GM10248 (cell line): ENCODE data around the gene EHMT2.

Source experiments
- CTCF ChIA-PET: fragments of 300-600 bp; sonication (Branson Sonifier 250); formaldehyde crosslinking; extraction: SDS; loops from one replicate; lab custom pipeline; 2021; ENCODE audit warnings: antibody characterized with exemption; lab: Yijun Ruan, JAX
- POLR2A ChIA-PET: fragments of 350-650 bp; sonication (Branson Sonifier 250); formaldehyde crosslinking; extraction: SDS; loops from one replicate; lab custom pipeline; 2020; ENCODE audit warnings: antibody characterized with exemption; lab: Yijun Ruan, JAX
- DNase-seq: peaks from one replicate; pipeline ENCODE4 v3.0.0; 2012; ENCODE audit errors: extremely low spot score
- CTCF ChIP-seq: IDR thresholded peaks from 2 replicates; pipeline ENCODE4 v1.5.1; 2012; ENCODE audit warnings: mild to moderate bottlenecking, low read depth; ENCODE audit errors: extremely low read depth, missing control alignments, control extremely low read depth

The EHMT2 gene

DNA sequence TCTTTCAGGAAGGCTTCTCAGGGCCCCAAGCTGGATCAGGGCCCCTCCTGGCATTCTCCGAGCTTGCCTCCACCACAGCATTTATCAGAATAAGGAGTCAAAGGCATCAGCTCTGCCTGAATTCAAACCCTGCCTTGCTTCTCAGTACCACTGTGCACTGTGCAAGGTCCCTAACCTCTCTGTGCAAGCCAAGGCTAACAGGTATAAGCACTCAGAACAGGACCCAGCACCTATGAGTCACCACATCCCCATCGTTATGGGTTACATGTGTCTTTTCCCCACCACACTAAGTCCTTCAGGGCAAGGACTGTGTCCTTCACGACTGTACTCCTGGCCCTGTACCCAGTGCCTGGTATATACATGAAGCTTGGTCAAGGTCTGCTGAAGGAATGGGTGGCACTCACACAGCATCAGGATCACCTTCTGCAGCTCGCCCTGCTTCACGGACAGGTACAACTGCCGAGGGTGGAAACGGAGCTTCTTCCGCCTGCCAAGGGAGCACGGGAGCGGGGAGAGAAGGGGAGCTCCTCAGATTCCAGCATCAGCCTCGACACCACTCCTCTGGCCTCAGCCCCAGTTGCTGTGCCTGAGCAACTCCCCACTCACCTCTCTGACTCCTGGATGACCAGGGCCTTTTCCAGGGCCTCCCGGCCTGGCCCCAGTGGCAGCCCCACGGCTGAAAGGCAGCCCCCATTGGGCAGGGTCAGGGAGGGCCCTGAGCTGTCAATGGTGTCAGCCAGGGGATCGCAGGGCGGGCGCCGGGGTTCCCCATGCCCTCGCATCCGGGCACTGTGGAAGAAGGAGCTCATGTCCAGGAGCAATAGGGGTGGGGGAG lies 10.1 kb downstream of the EHMT2 start:
- POLR2A ChIA-PET, result interaction anchor here (0.6 kb wide), 1 partner anchor 36 kb away, joined by 3 read pairs; no protein-coding TSS in a partner anchor

DNA sequence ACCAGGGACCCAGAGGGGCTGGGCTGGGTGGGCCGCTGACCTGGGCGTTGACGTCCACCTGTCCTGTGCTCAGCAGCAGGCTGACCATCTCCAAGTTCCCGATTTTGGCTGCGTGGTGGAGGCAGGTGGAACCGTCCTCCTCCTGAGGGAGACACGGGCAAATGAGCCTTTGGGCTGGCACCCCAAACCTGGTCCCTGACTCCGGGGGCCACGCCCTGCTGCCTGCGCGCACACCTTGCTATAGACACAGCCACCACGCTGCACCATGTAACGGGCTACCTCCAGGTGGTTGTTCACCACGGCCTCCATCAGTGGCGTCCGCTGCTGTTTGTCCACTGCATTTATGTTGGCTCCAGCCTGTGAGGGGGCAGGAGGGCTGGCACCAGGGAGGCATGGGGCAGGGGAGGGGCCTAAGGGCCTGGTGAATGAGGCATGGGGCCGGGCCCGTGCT lies 10.9 kb downstream of the EHMT2 start:
- DNase-seq, result no peak
- no peak for TF ChIP-seq CTCF
- POLR2A ChIA-PET, result interaction anchor here (0.6 kb wide), 1 partner anchor 35 kb away, joined by 3 read pairs; no protein-coding TSS in a partner anchor
- CTCF ChIA-PET, result interaction anchor here (1.0 to 3.1 kb wide), 2 partner anchors 10 to 23 kb away, joined by 3 to 12 read pairs; no protein-coding TSS in a partner anchor

More for the DNA sequence above, 10.1 kb downstream of the EHMT2 start:
- TF ChIP-seq CTCF, result no peak
- DNase-seq, result no peak
- CTCF ChIA-PET, result interaction anchor here (0.6 to 3.1 kb wide), 7 partner anchors 9 to 207 kb away, joined by 3 to 12 read pairs (median 3); no protein-coding TSS in a partner anchor

DNA sequence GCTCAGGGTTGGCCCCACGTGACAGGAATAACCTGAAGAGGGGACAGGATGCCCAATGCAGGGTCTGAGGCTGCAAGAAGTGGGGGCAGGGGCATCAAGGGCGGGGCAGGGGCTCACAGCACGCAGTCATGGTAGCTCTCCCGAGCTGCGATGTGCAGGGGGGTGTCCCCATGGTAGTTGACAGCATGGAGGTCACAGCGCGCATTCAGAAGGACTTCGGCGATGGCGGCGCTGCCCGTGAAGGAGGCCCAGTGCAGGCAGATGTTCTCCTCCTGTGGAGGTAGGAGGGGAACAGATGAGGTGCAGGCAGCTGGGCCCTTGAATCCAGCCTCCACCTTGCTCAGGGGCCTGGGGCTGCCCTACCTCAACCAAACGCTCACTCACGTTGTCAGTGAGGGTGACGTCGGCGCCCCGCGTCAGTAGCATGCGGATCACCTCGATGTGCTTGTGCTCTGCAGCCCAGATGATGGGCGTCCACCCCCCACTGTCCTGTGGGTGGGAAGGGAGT lies 12.9 kb downstream of the EHMT2 start:
- DNase-seq, result no peak
- no peak for TF ChIP-seq CTCF
- ChIA-PET POLR2A (no interaction called here), CTCF (interaction anchor here (2.0 to 2.4 kb wide), 2 partner anchors 22 to 67 kb away, joined by 5 to 6 read pairs; partner anchors contain the start of gene NEU1)

DNA sequence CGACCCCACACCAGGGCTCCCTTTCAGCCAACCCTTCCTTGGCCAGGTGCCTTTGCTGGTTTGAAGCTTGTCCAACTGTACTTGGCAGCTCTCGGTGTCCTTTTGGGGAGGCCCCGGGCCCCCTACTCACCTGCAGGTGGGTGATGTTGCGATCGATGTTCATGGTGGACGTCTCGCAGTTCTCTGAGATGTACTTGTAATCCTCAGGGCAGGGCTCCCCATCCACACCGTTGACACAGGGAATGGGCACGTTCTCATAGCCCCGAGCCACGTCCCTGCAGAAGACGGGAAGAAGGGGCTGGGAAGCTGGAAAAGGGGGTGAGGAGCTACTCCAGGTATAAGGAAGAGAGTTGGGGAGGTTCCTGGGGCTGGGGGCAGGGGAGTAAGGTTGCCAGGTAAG lies 13.8 kb downstream of the EHMT2 start:
- DNase-seq, result no peak
- POLR2A ChIA-PET, result no interaction called here
- no peak for TF ChIP-seq CTCF
- CTCF ChIA-PET, result interaction anchor here (0.8 to 2.4 kb wide), 3 partner anchors 8 to 68 kb away, joined by 3 to 6 read pairs (median 5); partner anchors contain the start of gene NEU1

- POLR2A ChIA-PET, result no interaction called here
- no peak for TF ChIP-seq CTCF
- CTCF ChIA-PET, result interaction anchor here (1.8 to 2.0 kb wide), 2 partner anchors 10 to 20 kb away, joined by 4 to 5 read pairs; partner anchors contain the start of gene NEU1
- no peak for DNase-seq
Measured at GRCh38 chr6:31882344-31882743, 15.2 kb downstream of the EHMT2 start.

- no peak for DNase-seq
- TF ChIP-seq CTCF, result no peak
- CTCF ChIA-PET, result interaction anchor here (1.4 to 1.8 kb wide), 3 partner anchors 9 to 71 kb away, joined by 3 to 4 read pairs (median 4); no protein-coding TSS in a partner anchor
- POLR2A ChIA-PET, result no interaction called here
Measured at GRCh38 chr6:31881136-31881859, 16.2 kb downstream of the EHMT2 start.
